Measurements from ENCODE around the gene SLC41A3.

The SLC41A3 gene

GRCh38 chr3:126087552-126088175, 3.7 kb upstream of the SLC41A3 start:
- no peak for TF ChIP-seq CTCF (conservative IDR thresholded peaks at IDR 0.05; ENCODE audit: low read length)
- no peak for DNase-seq (ENCODE audit: low read depth)
- H3K4me3 ChIP-seq (ENCODE audit: low read length) = no peak overlapping the region

- TF ChIP-seq CTCF (conservative IDR thresholded peaks at IDR 0.05; ENCODE audit: low read length) = no peak
- no peak for DNase-seq (ENCODE audit: low read depth)
- no peak overlapping the region for H3K4me3 ChIP-seq (ENCODE audit: low read length)
Observed at GRCh38 chr3:126085841-126086240, 1.9 kb upstream of the SLC41A3 start.

GRCh38 chr3:126085276-126085675, 1.4 kb upstream of the SLC41A3 start:
- no peak for TF ChIP-seq CTCF (conservative IDR thresholded peaks at IDR 0.05; ENCODE audit: low read length)
- DNase-seq (ENCODE audit: low read depth) = no peak
- H3K4me3 ChIP-seq (ENCODE audit: low read length) = no peak overlapping the region

GRCh38 chr3:126084768-126085180, 850 bp upstream of the SLC41A3 start:
- DNase-seq (ENCODE audit: low read depth) = no peak
- H3K4me3 ChIP-seq (ENCODE audit: low read length) = peak overlapping the region; percentile 73
- no peak for TF ChIP-seq CTCF (conservative IDR thresholded peaks at IDR 0.05; ENCODE audit: low read length)

GRCh38 chr3:126083511-126083912, 412 bp downstream of the SLC41A3 start:
- DNase-seq (ENCODE audit: low read depth) = peak; percentile 22
- peak overlapping the region; percentile 73 for H3K4me3 ChIP-seq (ENCODE audit: low read length)
- no peak for TF ChIP-seq CTCF (conservative IDR thresholded peaks at IDR 0.05; ENCODE audit: low read length)

- no peak for DNase-seq (ENCODE audit: low read depth)
- TF ChIP-seq CTCF (conservative IDR thresholded peaks at IDR 0.05; ENCODE audit: low read length) = no peak
- peak overlapping the region; percentile 73 for H3K4me3 ChIP-seq (ENCODE audit: low read length)
Observed at GRCh38 chr3:126083138-126083445, 832 bp downstream of the SLC41A3 start.

GRCh38 chr3:126082362-126083137, 1.4 kb downstream of the SLC41A3 start:
- no peak for TF ChIP-seq CTCF (conservative IDR thresholded peaks at IDR 0.05; ENCODE audit: low read length)
- peak overlapping the region; percentile 73 for H3K4me3 ChIP-seq (ENCODE audit: low read length)
- no peak for DNase-seq (ENCODE audit: low read depth)
